Sigmoid colon (tissue), 4 donors: ENCODE data around the gene ATXN1.

ENCODE experiments used
- CTCF ChIP-seq, 4 experiments: fragments of 450-650 bp in 3 of 4; fragments of 200-600 bp in 1 of 4; IDR thresholded peaks; one replicate each; pipeline ENCODE4 v1.5.1; 2016 to 2019; ENCODE audit warnings: antibody characterized with exemption in 4 of 4, mild to moderate bottlenecking in 3 of 4, moderate library complexity in 2 of 4
- EP300 ChIP-seq, 4 donors: sonication (generic); formaldehyde crosslinking; IDR thresholded peaks; one replicate each; pipeline ENCODE4 v1.6.1; 2017; ENCODE audit warnings: antibody characterized with exemption in 4 of 4
- POLR2A ChIP-seq, 2 donors: fragments of 450-650 bp; IDR thresholded peaks; one replicate each; pipeline ENCODE4 v1.6.1; 2016; ENCODE audit warnings: antibody characterized with exemption in 2 of 2, mild to moderate bottlenecking in 2 of 2, moderate library complexity in 2 of 2

DNA sequence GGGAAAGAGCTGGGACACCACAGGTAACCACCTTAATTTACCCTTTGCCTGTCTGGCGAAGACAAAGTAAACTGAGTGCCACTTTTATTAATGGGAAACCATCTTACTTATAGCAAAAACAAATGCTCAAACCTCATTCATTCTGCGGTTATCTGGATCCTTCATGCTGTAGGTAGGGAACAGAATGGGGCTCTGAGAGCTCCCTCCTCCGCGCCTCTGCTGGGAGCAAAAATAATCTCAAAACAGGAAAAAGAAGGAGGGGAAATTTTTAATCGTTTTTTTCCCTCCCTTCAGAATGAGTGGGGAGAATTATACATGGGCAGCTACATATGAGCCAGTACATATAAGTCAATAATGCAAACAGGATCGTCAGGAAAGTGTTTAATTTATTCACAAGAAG is 345.6 kb downstream of the ATXN1 start:
- no peak for TF ChIP-seq CTCF (IDR thresholded peaks at IDR 0.05)
- TF ChIP-seq POLR2A (IDR thresholded peaks at IDR 0.05), result no peak
- no peak for TF ChIP-seq EP300 (IDR thresholded peaks at IDR 0.05)
